HG03439 (cell line): ENCODE measurements around the gene SRGAP3.

Source experiments
- ATAC-seq: cut with Tn5 transposase; IDR thresholded peaks from one replicate; pipeline ENCODE4 v1.9.1; 2021; ENCODE audit warnings: mild to moderate bottlenecking, moderate library complexity; ENCODE audit not compliant: unreplicated experiment

Gene SRGAP3

GRCh38 chr3:9151240-9151639 lies 98.2 kb downstream of the SRGAP3 start:
- no peak for ATAC-seq

GRCh38 chr3:9149566-9149965 lies 99.9 kb downstream of the SRGAP3 start:
- no peak for ATAC-seq

- no peak for ATAC-seq
Measured at GRCh38 chr3:9147896-9148266, 101.6 kb downstream of the SRGAP3 start.

- ATAC-seq, result peak; percentile 42
Measured at GRCh38 chr3:9147215-9147895, 102.1 kb downstream of the SRGAP3 start.

- peak; percentile 61 for ATAC-seq
Measured at GRCh38 chr3:9146367-9147071, 102.9 kb downstream of the SRGAP3 start.

- ATAC-seq, result no peak
Measured at GRCh38 chr3:9143184-9143583, 106.3 kb downstream of the SRGAP3 start.

GRCh38 chr3:9142362-9142761 lies 107.1 kb downstream of the SRGAP3 start:
- no peak for ATAC-seq

- no peak for ATAC-seq
Measured at GRCh38 chr3:9141928-9142289, 107.5 kb downstream of the SRGAP3 start.

GRCh38 chr3:9139366-9139765 lies 110.1 kb downstream of the SRGAP3 start:
- ATAC-seq, result no peak

- ATAC-seq, result no peak
Measured at GRCh38 chr3:9137676-9138075, 111.8 kb downstream of the SRGAP3 start.

- no peak for ATAC-seq
Measured at GRCh38 chr3:9136746-9137465, 112.5 kb downstream of the SRGAP3 start.

GRCh38 chr3:9135930-9136525 lies 113.4 kb downstream of the SRGAP3 start:
- ATAC-seq, result no peak

GRCh38 chr3:9135526-9135925 lies 113.9 kb downstream of the SRGAP3 start:
- ATAC-seq, result no peak

- no peak for ATAC-seq
Measured at GRCh38 chr3:9133656-9134055, 115.8 kb downstream of the SRGAP3 start.

- no peak for ATAC-seq
Measured at GRCh38 chr3:9130345-9131305, 118.8 kb downstream of the SRGAP3 start.

GRCh38 chr3:9129365-9129764 lies 120.1 kb downstream of the SRGAP3 start:
- no peak for ATAC-seq

- no peak for ATAC-seq
Measured at GRCh38 chr3:9125278-9125951, 124.0 kb downstream of the SRGAP3 start.

GRCh38 chr3:9124730-9125129 lies 124.7 kb downstream of the SRGAP3 start:
- no peak for ATAC-seq

GRCh38 chr3:9123840-9124239 lies 125.6 kb downstream of the SRGAP3 start:
- no peak for ATAC-seq
